MCF 10A (cell line): ENCODE measurements around the gene C1orf21. TPM values are rescaled to one million over a fixed set of nuclear protein-coding genes. Genes with fewer than 3 reads are reported as not detected.
"Not testable (repeated sequence)": the region's sequence is repeated elsewhere in the genome, so short reads cannot be mapped to it uniquely, and the experiment has no call there.

Experiments
- BruUV-seq: library from RNA; stranded (reverse); fragments of 400-500 nt; replicated peaks from 2 replicates; lab custom pipeline; 2021; lab: Mats Ljungman, UMichigan
- CTCF ChIA-PET: fragments of 300-600 bp; sonication (Branson Sonifier 250); formaldehyde crosslinking; extraction: SDS; loops from one replicate; lab custom pipeline; 2021; ENCODE audit warnings: antibody characterized with exemption, inconsistent platforms; lab: Yijun Ruan, JAX
- POLR2A ChIA-PET: fragments of 300-600, 350-650 bp; sonication (Branson Sonifier 250); formaldehyde crosslinking; extraction: SDS; loops from one replicate; lab custom pipeline; 2020; ENCODE audit warnings: antibody characterized with exemption, inconsistent platforms; lab: Yijun Ruan, JAX
- DNase-seq: peaks from one replicate; pipeline ENCODE4 v3.0.0-alpha.2; 2018; ENCODE audit not compliant: unreplicated experiment
- H3K27ac Mint-ChIP-seq: one replicate; pipeline ENCODE4 v1.8.0; 2022; ENCODE audit warnings: mild to moderate bottlenecking, low read depth, mixed read lengths; ENCODE audit not compliant: unreplicated experiment
- H3K27me3 Mint-ChIP-seq: one replicate; pipeline ENCODE4 v1.8.0; 2022; ENCODE audit warnings: mixed read lengths; ENCODE audit not compliant: insufficient read depth, unreplicated experiment
- H3K36me3 Mint-ChIP-seq: one replicate; pipeline ENCODE4 v1.8.0; 2022; ENCODE audit warnings: mild to moderate bottlenecking, moderate library complexity, mixed read lengths; ENCODE audit not compliant: insufficient read depth, unreplicated experiment
- H3K4me1 Mint-ChIP-seq: one replicate; pipeline ENCODE4 v1.8.0; 2022; ENCODE audit warnings: mixed read lengths; ENCODE audit not compliant: insufficient read depth, unreplicated experiment
- H3K4me3 Mint-ChIP-seq: one replicate; pipeline ENCODE4 v1.8.0; 2022; ENCODE audit warnings: mild to moderate bottlenecking, moderate library complexity, mixed read lengths; ENCODE audit not compliant: unreplicated experiment
- H3K9me3 Mint-ChIP-seq: one replicate; pipeline ENCODE4 v1.8.0; 2022; ENCODE audit warnings: mixed read lengths; ENCODE audit not compliant: unreplicated experiment
- CTCF ChIP-seq: fragments of 200-600 bp; IDR thresholded peaks from one replicate; pipeline ENCODE4 v1.8.0; 2022; ENCODE audit warnings: antibody characterized with exemption, mild to moderate bottlenecking; ENCODE audit not compliant: unreplicated experiment
- intact Hi-C: fragments of 100-400 bp; cut with micrococcal nuclease; formaldehyde crosslinking; loops from 2 replicates; pipeline ENCODE4 v1.14.1; 2022
- total RNA-seq: library from RNA; stranded (reverse); gene quantifications from 2 replicates; pipeline ENCODE4 v1.2.3, GENCODE V29; 2022

C1orf21 gene
- total RNA-seq, 1 experiment from 2014 or later = 23.2 TPM

- H3K4me1 Mint-ChIP-seq = peaks cover 23% of the 10 kb centered on the region
- intact Hi-C loops = loop anchor here (5.0 kb wide), 1 partner anchor 224 kb away; the partner anchor contains the start of gene C1orf21
- peak overlapping the region; percentile 95 for H3K27ac Mint-ChIP-seq
- ChIA-PET CTCF (interaction anchor here (0.5 to 2.3 kb wide), 7 partner anchors 11 to 194 kb away, joined by 3 to 13 read pairs (median 3); no protein-coding TSS in a partner anchor), POLR2A (interaction anchor here (0.6 to 4.9 kb wide), 13 partner anchors 8 to 560 kb away, joined by 3 to 57 read pairs (median 6); partner anchors contain the start of genes C1orf21 and TSEN15)
- BruUV-seq = no TSS peak
- no peak overlapping the region for H3K4me3 Mint-ChIP-seq
- no peaks in the 10 kb centered on the region for H3K9me3 Mint-ChIP-seq
- no peak for DNase-seq
- peaks cover 34% of the 10 kb centered on the region for H3K36me3 Mint-ChIP-seq
- H3K27me3 Mint-ChIP-seq = no peaks in the 10 kb centered on the region
- no peak for TF ChIP-seq CTCF
Observed at GRCh38 chr1:184610876-184611595, 224.2 kb downstream of the C1orf21 start.

GRCh38 chr1:184612229-184612628 is 225.4 kb downstream of the C1orf21 start:
- peak; percentile 93 for DNase-seq
- Mint-ChIP-seq H3K27ac (peak overlapping the region; percentile 95), H3K4me1 (peaks cover 18% of the 10 kb centered on the region), H3K36me3 (peaks cover 39% of the 10 kb centered on the region)
- not testable (repeated sequence) for BruUV-seq, H3K27me3 Mint-ChIP-seq, H3K9me3 Mint-ChIP-seq, H3K4me3 Mint-ChIP-seq
- CTCF ChIA-PET = interaction anchor here (0.6 to 1.1 kb wide), 4 partner anchors 8 to 213 kb away, joined by 3 to 4 read pairs (median 4); no protein-coding TSS in a partner anchor
- POLR2A ChIA-PET = interaction anchor here (0.7 to 4.9 kb wide), 13 partner anchors 11 to 561 kb away, joined by 3 to 57 read pairs (median 5); partner anchors contain the start of genes C1orf21 and TSEN15
- intact Hi-C loops = loop anchor here (1.0 to 5.0 kb wide), 2 partner anchors 12 to 225 kb away; partner anchors contain the start of gene C1orf21

- POLR2A ChIA-PET = interaction anchor here (0.8 to 1.5 kb wide), 2 partner anchors 12 to 227 kb away, joined by 3 read pairs; partner anchors contain the start of gene C1orf21
- Mint-ChIP-seq H3K4me1 (peaks cover 22% of the 10 kb centered on the region), H3K36me3 (peaks cover 37% of the 10 kb centered on the region), H3K27me3 (no peaks in the 10 kb centered on the region), H3K9me3 (no peaks in the 10 kb centered on the region), H3K4me3 (no peak overlapping the region), H3K27ac (peak overlapping the region; percentile 5)
- CTCF ChIA-PET = interaction anchor here (0.7 to 1.1 kb wide), 2 partner anchors 47 to 49 kb away, joined by 3 read pairs; no protein-coding TSS in a partner anchor
- no TSS peak for BruUV-seq
- intact Hi-C loops = loop anchor here (5.0 kb wide), 1 partner anchor 227 kb away; the partner anchor contains the start of gene C1orf21
- DNase-seq = no peak
- TF ChIP-seq CTCF = no peak
Observed at GRCh38 chr1:184614667-184615066, 227.8 kb downstream of the C1orf21 start.

- Mint-ChIP-seq H3K4me1 (peaks cover 22% of the 10 kb centered on the region), H3K36me3 (peaks cover 37% of the 10 kb centered on the region), H3K27ac (no peak overlapping the region), H3K27me3 (no peaks in the 10 kb centered on the region), H3K9me3 (no peaks in the 10 kb centered on the region), H3K4me3 (no peak overlapping the region)
- no peak for DNase-seq
- BruUV-seq = no TSS peak
- no peak for TF ChIP-seq CTCF
- intact Hi-C loops = no loop called here
- POLR2A ChIA-PET = interaction anchor here (0.8 to 1.5 kb wide), 2 partner anchors 12 to 228 kb away, joined by 3 read pairs; partner anchors contain the start of gene C1orf21
- CTCF ChIA-PET = interaction anchor here (0.7 to 1.3 kb wide), 2 partner anchors 46 to 49 kb away, joined by 3 to 4 read pairs; no protein-coding TSS in a partner anchor
Observed at GRCh38 chr1:184615301-184615700, 228.5 kb downstream of the C1orf21 start.
